Panc1 (cell line): ENCODE data around the gene ARG2.

Experiments used
- CTCF ChIP-seq: fragments of 450-650 bp; IDR thresholded peaks from 2 replicates; pipeline ENCODE4 v1.5.1; 2017; ENCODE audit warnings: mild to moderate bottlenecking
- POLR2AphosphoS5 ChIP-seq: IDR thresholded peaks from 2 replicates; pipeline ENCODE4 v1.6.1; 2012; ENCODE audit warnings: mild to moderate bottlenecking, low read depth, low read length, moderate library complexity
- REST ChIP-seq, 2 experiments: IDR thresholded peaks; 2 replicates each; pipeline ENCODE4 v1.6.1; 2011 to 2012; ENCODE audit warnings: low read depth in 2 of 2, control low read depth in 1 of 2, low read length in 1 of 2, mild to moderate bottlenecking in 1 of 2, moderate library complexity in 1 of 2; ENCODE audit not compliant: insufficient read depth in 1 of 2
- SIN3A ChIP-seq: IDR thresholded peaks from 2 replicates; pipeline ENCODE4 v1.6.1; 2012; ENCODE audit warnings: low read depth, mild to moderate bottlenecking, low read length, moderate library complexity, borderline replicate concordance; ENCODE audit not compliant: insufficient read depth
- TCF7L2 ChIP-seq: IDR thresholded peaks from 2 replicates; pipeline ENCODE4 v1.6.1; 2011; ENCODE audit warnings: mild to moderate bottlenecking, low read depth, low read length, inconsistent platforms

GRCh38 chr14:67695394-67695949, 75.8 kb downstream of the ARG2 start, which contains the start of gene RDH11:
- TF ChIP-seq TCF7L2: no peak
- TF ChIP-seq CTCF: no peak
- TF ChIP-seq POLR2AphosphoS5: peak; percentile 82
- TF ChIP-seq REST (IDR thresholded peaks at IDR 0.05; ENCODE audit: insufficient read depth in 1 of 2, low read depth in 2 of 2, low read length in 1 of 2): no peak
- TF ChIP-seq SIN3A: no peak
